Central memory CD4-positive, alpha-beta T cell (primary cell): ENCODE data around the gene EXOC6B.

ENCODE experiments used
- DNase-seq: peaks from one replicate; pipeline ENCODE4 v3.0.0; 2022

EXOC6B gene

GRCh38 chr2:72727356-72727755, 98.5 kb downstream of the EXOC6B start:
- no peak for DNase-seq

- DNase-seq, result no peak
Observed at GRCh38 chr2:72723769-72724370, 102.0 kb downstream of the EXOC6B start.

GRCh38 chr2:72722492-72723070, 103.3 kb downstream of the EXOC6B start:
- DNase-seq, result no peak

GRCh38 chr2:72719416-72719815, 106.4 kb downstream of the EXOC6B start:
- no peak for DNase-seq

- DNase-seq, result no peak
Observed at GRCh38 chr2:72718876-72719275, 107.0 kb downstream of the EXOC6B start.

GRCh38 chr2:72716601-72717000, 109.2 kb downstream of the EXOC6B start:
- DNase-seq, result no peak

GRCh38 chr2:72713857-72714256, 112.0 kb downstream of the EXOC6B start:
- DNase-seq, result no peak

GRCh38 chr2:72712977-72713376, 112.9 kb downstream of the EXOC6B start:
- no peak for DNase-seq

- no peak for DNase-seq
Observed at GRCh38 chr2:72712304-72712703, 113.5 kb downstream of the EXOC6B start.

- no peak for DNase-seq
Observed at GRCh38 chr2:72710418-72711152, 115.2 kb downstream of the EXOC6B start.

- no peak for DNase-seq
Observed at GRCh38 chr2:72708236-72708635, 117.6 kb downstream of the EXOC6B start.

- no peak for DNase-seq
Observed at GRCh38 chr2:72698300-72698699, 127.5 kb downstream of the EXOC6B start.

- DNase-seq, result no peak
Observed at GRCh38 chr2:72696559-72696958, 129.3 kb downstream of the EXOC6B start.

- DNase-seq, result no peak
Observed at GRCh38 chr2:72695676-72696075, 130.2 kb downstream of the EXOC6B start.

- DNase-seq, result no peak
Observed at GRCh38 chr2:72694715-72695496, 130.9 kb downstream of the EXOC6B start.

- no peak for DNase-seq
Observed at GRCh38 chr2:72689579-72690195, 136.1 kb downstream of the EXOC6B start.

- DNase-seq, result no peak
Observed at GRCh38 chr2:72685638-72686213, 140.1 kb downstream of the EXOC6B start.

- no peak for DNase-seq
Observed at GRCh38 chr2:72682061-72682460, 143.8 kb downstream of the EXOC6B start.

- DNase-seq, result no peak
Observed at GRCh38 chr2:72681016-72681995, 144.5 kb downstream of the EXOC6B start.

- no peak for DNase-seq
Observed at GRCh38 chr2:72678024-72678423, 147.8 kb downstream of the EXOC6B start.

- no peak for DNase-seq
Observed at GRCh38 chr2:72676341-72677025, 149.3 kb downstream of the EXOC6B start.
